ENCODE data around the gene RAB5B. TPM values are rescaled to one million over a fixed set of nuclear protein-coding genes. Genes with fewer than 3 reads are reported as not detected.

Gene RAB5B
- total RNA-seq, 2 donors from 2014 or later = 93.5 to 108 TPM

GRCh38 chr12:55946553-55946952 is 27.3 kb upstream of the RAB5B start:
- peaks cover 9% of the 10 kb centered on the region for H3K36me3 ChIP-seq
- H3K27me3 ChIP-seq = no peaks in the 10 kb centered on the region
- no peak for DNase-seq (ENCODE audit: low spot score)
- no peaks in the 10 kb centered on the region for H3K9me3 ChIP-seq
- H3K4me3 ChIP-seq = no peak overlapping the region
- TF ChIP-seq CTCF (IDR thresholded peaks at IDR 0.05) = no peak
- H3K27ac ChIP-seq = no peak overlapping the region
- no peaks in the 10 kb centered on the region for H3K4me1 ChIP-seq

DNA sequence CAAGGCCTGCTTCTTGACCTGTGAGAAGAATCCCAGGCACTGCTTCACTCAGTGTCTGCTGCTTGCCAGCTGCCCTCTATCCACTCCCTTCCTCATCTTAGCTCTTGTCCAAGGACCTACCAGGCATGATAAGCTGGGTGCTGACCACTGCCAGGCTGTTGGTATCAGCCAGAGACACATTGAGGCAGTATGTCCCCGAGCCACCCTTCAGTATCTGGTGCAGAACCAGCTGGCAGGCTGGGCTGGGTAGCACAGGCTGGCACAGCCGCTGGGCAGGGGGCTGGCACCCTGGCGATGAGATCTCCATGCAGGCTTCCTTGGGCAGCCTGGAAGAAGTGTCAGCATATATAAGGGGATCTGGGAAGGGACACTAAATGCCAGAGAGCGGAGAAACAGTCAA is 18.5 kb upstream of the RAB5B start:
- Histone ChIP-seq H3K4me1 (no peaks in the 10 kb centered on the region), H3K27ac (no peak overlapping the region), H3K36me3 (peaks cover 18% of the 10 kb centered on the region), H3K27me3 (no peaks in the 10 kb centered on the region), H3K9me3 (no peaks in the 10 kb centered on the region), H3K4me3 (no peak overlapping the region)
- DNase-seq (ENCODE audit: low spot score) = no peak
- no peak for TF ChIP-seq CTCF (IDR thresholded peaks at IDR 0.05)

DNA sequence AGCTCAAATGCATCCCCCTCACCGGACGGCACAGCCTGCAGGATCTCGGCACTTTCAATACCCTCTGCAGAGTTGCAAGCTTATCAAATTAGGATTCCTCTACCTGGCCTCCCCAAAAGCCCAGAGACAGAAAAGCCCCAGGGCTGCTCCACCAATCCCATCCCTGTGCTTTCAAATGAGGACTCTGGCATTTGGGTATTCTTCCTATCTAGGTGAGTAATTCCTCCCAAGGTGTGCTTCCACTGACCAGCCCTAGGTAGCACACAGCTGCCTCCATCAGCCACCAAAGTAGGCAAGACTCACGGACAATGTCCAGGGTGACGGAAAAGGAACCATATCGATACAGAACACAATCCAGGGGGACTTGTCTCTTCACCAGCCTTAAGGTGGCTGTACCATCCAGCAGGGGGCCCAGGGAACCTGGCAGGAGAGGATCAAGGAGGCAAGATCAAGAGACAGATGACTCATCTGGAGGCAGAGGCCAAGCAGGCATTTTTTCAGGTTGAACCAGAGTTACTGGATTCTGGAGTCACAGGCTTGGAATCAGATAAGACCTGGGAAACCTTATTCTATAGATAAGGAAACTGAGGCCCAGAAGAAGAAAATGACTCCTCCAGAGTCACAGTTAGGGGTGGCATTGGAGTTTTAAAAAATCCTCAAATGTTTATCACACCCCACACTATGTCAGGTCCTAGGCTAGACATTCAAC is 17.9 kb upstream of the RAB5B start:
- TF ChIP-seq CTCF (IDR thresholded peaks at IDR 0.05) = no peak
- H3K27me3 ChIP-seq = no peaks in the 10 kb centered on the region

DNA sequence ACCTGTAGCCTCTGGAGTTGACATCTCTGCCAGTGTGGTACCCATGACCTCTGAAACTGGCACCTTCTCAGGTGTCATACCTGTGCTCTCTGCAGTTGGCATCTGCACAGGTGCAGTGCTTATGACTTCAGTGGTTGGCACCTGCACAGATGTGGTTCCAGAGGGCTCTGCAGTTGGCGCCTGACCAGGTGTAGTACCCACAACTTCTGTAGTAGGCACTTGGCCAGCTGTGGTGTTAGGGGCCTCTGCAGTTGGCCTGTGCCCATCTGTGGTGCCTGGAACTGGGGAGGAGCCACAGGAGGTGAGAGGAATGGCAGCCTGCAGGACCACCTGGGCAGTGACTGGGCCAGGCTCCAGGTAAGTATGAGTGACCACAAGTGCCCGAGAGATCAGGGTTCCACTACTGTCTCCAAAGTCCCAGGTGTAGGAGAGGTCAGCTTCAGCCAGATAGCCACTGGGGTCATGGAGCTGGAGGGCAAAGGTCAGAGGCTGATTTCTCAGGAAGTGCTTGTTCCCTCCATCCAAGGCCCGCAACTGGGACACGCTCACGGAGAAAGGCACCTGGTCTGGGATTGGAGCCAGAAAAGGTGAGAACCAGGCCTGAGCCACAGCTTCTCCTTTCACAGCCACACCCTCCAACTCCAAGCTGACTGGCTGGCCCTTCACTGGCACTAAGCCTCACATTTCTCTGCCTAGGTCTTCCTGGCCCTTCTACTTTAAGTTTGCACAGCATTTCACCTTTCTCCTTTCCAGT is 16.6 kb upstream of the RAB5B start:
- Histone ChIP-seq H3K27ac (no peak overlapping the region), H3K9me3 (no peaks in the 10 kb centered on the region), H3K4me1 (no peaks in the 10 kb centered on the region), H3K4me3 (no peak overlapping the region), H3K27me3 (no peaks in the 10 kb centered on the region), H3K36me3 (peaks cover 5% of the 10 kb centered on the region)
- no peak for DNase-seq (ENCODE audit: low spot score)
- TF ChIP-seq CTCF (IDR thresholded peaks at IDR 0.05) = no peak

More for the DNA sequence above, 17.9 kb upstream of the RAB5B start:
- H3K9me3 ChIP-seq = no peaks in the 10 kb centered on the region
- no peak overlapping the region for H3K4me3 ChIP-seq
- no peak for DNase-seq (ENCODE audit: low spot score)
- H3K4me1 ChIP-seq = no peaks in the 10 kb centered on the region
- H3K27ac ChIP-seq = no peak overlapping the region
- peaks cover 18% of the 10 kb centered on the region for H3K36me3 ChIP-seq

- H3K4me1 ChIP-seq = peaks cover 0 to 17% of the 10 kb centered on the region in 2 donors
- no peaks in the 10 kb centered on the region for H3K27me3 ChIP-seq
- no peak for TF ChIP-seq CTCF (IDR thresholded peaks at IDR 0.05)
- no peak overlapping the region for H3K4me3 ChIP-seq
- H3K27ac ChIP-seq = no peak overlapping the region
- H3K36me3 ChIP-seq = no peaks in the 10 kb centered on the region
- no peaks in the 10 kb centered on the region for H3K9me3 ChIP-seq
- no peak for DNase-seq (ENCODE audit: low spot score)
Measured at GRCh38 chr12:55963760-55964159, 10.1 kb upstream of the RAB5B start.

All from right atrium auricular region (tissue), 2 donors.